Astrocyte of the cerebellum (primary cell): Measurements from ENCODE around the gene SLC16A5.

ENCODE experiments used
- DNase-seq: peaks from one replicate; pipeline ENCODE4 v3.0.0-alpha.2; 2011; ENCODE audit warnings: low read depth
- H3K4me3 ChIP-seq: 2 replicates; pipeline ENCODE4 v1.5.1; 2011; ENCODE audit warnings: mild to moderate bottlenecking, low read depth, low read length, moderate library complexity
- in situ Hi-C: cut with HindIII; loops from 2 replicates; pipeline ENCODE4 v1.10.0; 2017; ENCODE audit warnings: low sequenced_read_pairs
- TF ChIP-seq, protein P1 (sequence below): IDR thresholded peaks from 2 replicates; pipeline ENCODE4 v1.5.1; 2012; ENCODE audit warnings: low read length, low read depth, moderate library complexity, mild to moderate bottlenecking; ENCODE audit errors: missing control alignments

The SLC16A5 gene

DNA sequence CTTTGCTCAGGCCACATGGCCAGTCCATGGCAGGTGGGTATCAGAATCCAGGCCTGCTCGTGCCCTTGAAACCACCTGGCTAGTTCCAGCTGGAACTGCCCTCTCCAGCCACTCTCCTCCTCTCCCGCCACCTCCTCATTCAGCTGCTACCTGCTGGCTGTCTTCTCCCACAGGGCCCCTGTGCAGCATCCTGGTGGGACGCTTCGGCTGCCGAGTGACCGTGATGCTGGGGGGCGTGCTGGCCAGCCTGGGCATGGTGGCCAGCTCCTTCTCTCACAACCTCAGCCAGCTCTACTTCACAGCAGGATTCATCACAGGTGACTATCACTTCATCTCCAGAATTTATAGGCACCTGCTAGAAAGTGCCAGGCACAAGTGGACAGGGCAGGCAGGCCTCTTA is 10.1 kb downstream of the SLC16A5 start:
- TF ChIP-seq, protein P1, sequence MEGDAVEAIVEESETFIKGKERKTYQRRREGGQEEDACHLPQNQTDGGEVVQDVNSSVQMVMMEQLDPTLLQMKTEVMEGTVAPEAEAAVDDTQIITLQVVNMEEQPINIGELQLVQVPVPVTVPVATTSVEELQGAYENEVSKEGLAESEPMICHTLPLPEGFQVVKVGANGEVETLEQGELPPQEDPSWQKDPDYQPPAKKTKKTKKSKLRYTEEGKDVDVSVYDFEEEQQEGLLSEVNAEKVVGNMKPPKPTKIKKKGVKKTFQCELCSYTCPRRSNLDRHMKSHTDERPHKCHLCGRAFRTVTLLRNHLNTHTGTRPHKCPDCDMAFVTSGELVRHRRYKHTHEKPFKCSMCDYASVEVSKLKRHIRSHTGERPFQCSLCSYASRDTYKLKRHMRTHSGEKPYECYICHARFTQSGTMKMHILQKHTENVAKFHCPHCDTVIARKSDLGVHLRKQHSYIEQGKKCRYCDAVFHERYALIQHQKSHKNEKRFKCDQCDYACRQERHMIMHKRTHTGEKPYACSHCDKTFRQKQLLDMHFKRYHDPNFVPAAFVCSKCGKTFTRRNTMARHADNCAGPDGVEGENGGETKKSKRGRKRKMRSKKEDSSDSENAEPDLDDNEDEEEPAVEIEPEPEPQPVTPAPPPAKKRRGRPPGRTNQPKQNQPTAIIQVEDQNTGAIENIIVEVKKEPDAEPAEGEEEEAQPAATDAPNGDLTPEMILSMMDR = no peak
- DNase-seq = no peak
- in situ Hi-C loops = no loop called here
- H3K4me3 ChIP-seq = no peak overlapping the region

DNA sequence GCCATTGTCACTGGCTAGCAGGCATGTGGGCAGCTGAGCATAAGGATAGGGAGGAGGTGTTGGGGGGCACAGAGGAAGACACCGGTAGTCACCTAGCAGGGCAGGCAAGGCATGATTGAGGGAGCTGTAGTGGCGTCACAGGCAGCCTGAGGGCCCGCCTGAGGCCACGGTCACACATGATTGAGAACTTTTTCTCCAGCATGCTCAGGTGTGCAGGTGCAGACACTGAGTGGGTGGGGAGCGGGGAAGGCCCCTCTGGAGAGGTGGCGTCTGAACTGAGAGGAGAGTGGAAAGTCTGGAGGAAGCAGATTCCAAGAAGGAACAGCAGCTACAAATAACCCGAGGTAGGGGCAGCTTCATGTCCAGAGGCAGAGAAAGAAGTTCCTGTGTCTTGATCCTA is 11.1 kb downstream of the SLC16A5 start:
- in situ Hi-C loops = no loop called here

DNA sequence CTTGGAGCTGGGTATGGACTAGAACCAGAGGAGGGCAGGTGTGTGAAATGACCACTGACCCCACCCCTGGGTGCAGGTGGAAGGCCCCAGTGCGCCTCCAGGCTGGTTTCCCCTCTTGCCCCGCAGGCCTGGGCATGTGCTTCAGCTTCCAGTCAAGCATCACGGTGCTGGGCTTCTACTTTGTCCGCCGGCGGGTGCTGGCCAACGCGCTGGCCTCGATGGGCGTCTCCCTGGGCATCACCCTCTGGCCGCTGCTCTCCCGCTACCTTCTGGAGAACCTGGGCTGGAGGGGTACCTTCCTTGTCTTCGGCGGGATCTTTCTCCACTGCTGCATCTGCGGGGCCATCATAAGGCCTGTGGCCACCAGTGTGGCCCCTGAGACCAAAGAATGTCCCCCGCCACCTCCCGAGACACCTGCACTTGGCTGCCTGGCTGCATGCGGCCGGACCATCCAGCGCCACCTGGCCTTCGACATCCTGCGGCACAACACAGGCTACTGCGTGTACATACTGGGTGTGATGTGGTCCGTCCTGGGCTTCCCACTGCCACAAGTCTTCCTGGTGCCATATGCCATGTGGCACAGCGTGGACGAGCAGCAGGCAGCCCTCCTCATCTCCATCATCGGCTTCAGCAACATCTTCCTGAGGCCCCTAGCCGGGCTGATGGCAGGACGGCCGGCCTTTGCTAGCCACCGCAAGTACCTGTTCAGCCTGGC is 12.3 kb downstream of the SLC16A5 start:
- TF ChIP-seq, protein P1 = no peak
- no peak for DNase-seq
- no peak overlapping the region for H3K4me3 ChIP-seq
- in situ Hi-C loops = no loop called here

More for the DNA sequence above, 11.1 kb downstream of the SLC16A5 start:
- no peak for DNase-seq
- H3K4me3 ChIP-seq = no peak overlapping the region
- TF ChIP-seq, protein P1 = no peak

DNA sequence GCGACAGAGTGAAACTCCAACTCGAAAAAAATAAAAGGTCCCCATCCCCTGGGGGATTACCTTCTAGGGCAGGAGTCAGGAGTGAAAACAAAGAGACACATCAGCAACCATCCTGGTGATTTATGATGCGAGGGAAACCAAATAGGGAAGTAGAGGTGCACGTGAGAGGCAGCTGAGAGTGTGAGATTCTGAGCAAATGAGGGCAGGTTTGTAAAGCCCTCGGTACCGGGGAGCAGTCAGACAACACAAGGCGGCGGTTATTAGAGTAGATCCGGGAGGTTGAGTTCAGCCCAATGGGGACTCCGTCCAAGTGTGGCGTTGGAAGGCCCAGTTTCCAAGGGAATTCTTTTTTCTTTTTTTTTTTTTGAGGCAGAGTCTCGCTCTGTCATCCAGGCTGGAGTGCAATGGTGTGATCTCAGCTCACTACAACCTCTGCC is 14.6 kb downstream of the SLC16A5 start:
- in situ Hi-C loops = no loop called here
- TF ChIP-seq, protein P1 = no peak
- no peak overlapping the region for H3K4me3 ChIP-seq
- DNase-seq = no peak

DNA sequence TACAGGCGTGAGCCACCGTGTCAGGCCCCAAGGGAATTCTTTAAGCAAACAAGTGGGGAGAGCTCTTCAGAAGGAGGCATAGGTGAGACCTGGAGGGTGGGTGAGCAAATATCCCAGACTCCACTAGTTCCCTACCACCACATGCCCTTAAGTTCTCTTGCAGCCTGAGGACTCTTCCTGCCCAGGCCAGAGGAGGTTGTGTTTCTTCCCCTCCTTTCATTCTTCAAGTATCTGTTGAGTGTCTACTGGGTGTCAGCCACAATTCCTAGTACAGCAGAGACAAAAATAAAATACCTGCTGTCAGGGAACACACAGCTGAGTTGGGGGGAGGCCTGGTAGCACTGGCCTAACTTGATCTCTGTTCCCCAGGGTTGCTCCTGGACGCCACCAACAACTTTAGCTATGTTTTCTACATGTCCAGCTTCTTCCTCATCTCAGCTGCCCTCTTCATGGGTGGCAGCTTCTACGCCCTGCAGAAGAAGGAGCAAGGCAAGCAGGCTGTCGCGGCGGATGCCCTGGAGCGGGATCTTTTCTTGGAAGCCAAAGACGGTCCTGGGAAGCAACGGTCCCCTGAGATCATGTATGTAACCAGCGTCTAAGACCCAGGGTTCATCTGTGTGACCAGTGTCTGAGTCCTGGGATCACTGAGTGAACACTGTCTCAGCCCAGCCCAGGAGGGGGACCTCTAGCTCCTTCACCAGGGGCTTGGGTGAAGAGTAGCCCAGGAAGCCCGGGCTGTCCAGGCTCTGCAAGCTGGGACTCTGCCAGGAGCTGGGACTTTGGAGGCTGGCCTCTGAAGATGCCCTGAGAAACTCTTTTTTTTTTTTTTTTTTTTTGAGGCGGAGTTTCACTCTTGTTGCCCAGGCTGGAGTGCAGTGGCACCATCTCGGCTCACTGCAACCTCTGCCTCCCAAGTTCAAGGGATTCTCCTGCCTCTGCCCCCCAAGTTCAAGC is 16.1 kb downstream of the SLC16A5 start:
- TF ChIP-seq, protein P1 = no peak
- in situ Hi-C loops = no loop called here
- no peak for DNase-seq
- H3K4me3 ChIP-seq = no peak overlapping the region

DNA sequence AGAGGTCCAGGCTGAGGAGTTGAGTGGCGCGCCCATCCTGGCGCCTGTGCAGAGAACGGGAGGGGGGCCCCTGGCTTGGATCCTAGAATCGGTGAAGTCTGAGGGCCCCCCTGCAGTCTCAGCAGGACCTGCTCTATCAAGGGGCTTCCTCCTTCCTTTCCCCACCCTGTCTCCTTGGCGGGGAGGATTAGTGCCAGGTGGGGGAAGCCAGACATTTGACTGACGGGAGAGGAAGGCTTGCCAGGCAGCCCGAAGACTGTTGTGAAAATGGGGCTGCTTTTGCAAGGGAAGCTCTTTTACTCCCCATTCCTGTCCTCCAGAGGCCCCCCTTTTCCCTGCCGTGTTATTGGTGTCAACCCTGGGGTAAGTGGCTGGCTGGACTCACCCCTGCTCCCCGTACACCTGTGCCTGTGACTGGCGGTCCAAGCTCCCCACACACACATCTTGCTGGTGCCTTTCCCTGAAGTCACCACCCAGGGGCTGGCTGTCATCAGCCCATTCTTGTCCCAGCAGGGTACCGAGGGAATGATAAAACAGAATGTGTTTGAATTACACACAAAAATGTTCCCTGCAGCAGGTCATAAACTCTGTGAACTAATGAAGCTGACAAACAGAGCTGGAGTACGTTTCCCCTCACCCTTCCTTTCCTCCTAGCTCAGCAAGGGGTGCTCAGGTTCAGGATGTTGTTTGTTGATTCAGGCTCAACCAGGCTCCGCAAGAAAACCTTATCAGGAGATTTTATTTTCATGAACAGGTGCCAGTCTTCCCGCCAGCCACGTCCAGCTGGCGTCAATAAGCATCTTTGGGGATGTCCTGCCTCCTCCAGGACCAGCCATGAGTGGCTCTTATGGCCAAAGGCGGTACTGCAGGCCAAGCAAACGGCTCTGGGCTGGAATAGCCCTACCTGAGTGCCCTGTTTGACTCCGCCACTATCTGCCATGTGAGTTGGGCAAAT is 17.6 kb downstream of the SLC16A5 start:
- TF ChIP-seq, protein P1 = peak; percentile 92
- no peak overlapping the region for H3K4me3 ChIP-seq
- no peak for DNase-seq
- in situ Hi-C loops = no loop called here
